A549 treated with ZK216348 at 1 μM for 4 hours (cell line): ENCODE measurements around the gene ZNF184. TPM values are rescaled to one million over a fixed set of nuclear protein-coding genes. Genes with fewer than 3 reads are reported as not detected.

ENCODE experiments used
- total RNA-seq: library from RNA; stranded (reverse); fragments of 200-300 nt; extraction: Qiagen RNA extraction; gene quantifications from 5 replicates; pipeline ENCODE4 v1.2.3, GENCODE V29; 2022; ENCODE audit warnings: low read depth

The ZNF184 gene
- total RNA-seq, result 2.6 to 3.7 TPM (median 2.7 TPM) in 5 replicates

GRCh38 chr6:27472617-27473400 is at the start of gene ZNF184:
Gene ZNF184, minus strand, starts transcription at chr6:27473105. Its CDS starts 811 bp downstream, at chr6:27472294.

Other genes starting within 250 kb of the ZNF184 start
- 1.3 to 4.0 TPM (median 3.9 TPM) in 5 replicates for gene PRSS16, start 225.4 kb downstream of the ZNF184 start, total RNA-seq
- gene POM121L2, start 160.8 kb downstream of the ZNF184 start, total RNA-seq, result not detected in 5 replicates
- gene ZNF391, start 84.3 kb downstream of the ZNF184 start, total RNA-seq, result 0.07 to 0.35 TPM (median 0.32 TPM) in 5 replicates